Ascending aorta (tissue), 2 donors: ENCODE results near the gene SPECC1L. TPM values are rescaled to one million over a fixed set of nuclear protein-coding genes. Genes with fewer than 3 reads are reported as not detected.

Source experiments
- DNase-seq, 2 donors: peaks; one replicate each; pipeline ENCODE4 v3.0.0-alpha.2; 2019; ENCODE audit warnings: low spot score in 2 of 2
- H3K27ac ChIP-seq, 2 donors: fragments of 200-600 bp; sonication (generic); one replicate each; pipeline ENCODE4 v1.5.1; 2016 to 2017; ENCODE audit warnings: mild to moderate bottlenecking in 1 of 2
- H3K27me3 ChIP-seq: fragments of 200-600 bp; sonication (generic); one replicate; pipeline ENCODE4 v1.5.1; 2017
- H3K36me3 ChIP-seq, 2 donors: fragments of 200-600 bp; sonication (generic); one replicate each; pipeline ENCODE4 v1.5.1; 2016
- H3K4me1 ChIP-seq, 2 donors: fragments of 200-600 bp; sonication (generic); one replicate each; pipeline ENCODE4 v1.5.1; 2016 to 2017; ENCODE audit warnings: mild to moderate bottlenecking in 1 of 2
- H3K4me3 ChIP-seq, 2 donors: fragments of 200-600 bp; sonication (generic); one replicate each; pipeline ENCODE4 v1.5.1; 2016 to 2017; ENCODE audit warnings: mild to moderate bottlenecking in 1 of 2
- H3K9me3 ChIP-seq, 2 donors: fragments of 200-600 bp; sonication (generic); one replicate each; pipeline ENCODE4 v1.5.1; 2016
- CTCF ChIP-seq, 3 experiments: fragments of 200-600 bp in 2 of 3; fragments of 450-650 bp in 1 of 3; sonication (generic) in 2 of 3; IDR thresholded peaks; one replicate each; pipeline ENCODE4 v1.5.1; 2016 to 2019; ENCODE audit warnings: antibody characterized with exemption in 3 of 3, mild to moderate bottlenecking in 1 of 3, moderate library complexity in 1 of 3
- intact Hi-C: fragments of 100-400 bp; cut with DNase I; formaldehyde crosslinking; loops from one replicate; pipeline ENCODE4 v1.15.1; 2023
- total RNA-seq: library from RNA; depleted of rRNA; stranded (reverse); fragments of >200 nt; gene quantifications from one replicate; pipeline ENCODE4 v1.1.0, GENCODE V29; 2016

The SPECC1L gene
- total RNA-seq, 1 donor from 2014 or later, result 66.9 TPM

- no peak overlapping the region for H3K27ac ChIP-seq
- H3K27me3 ChIP-seq, result no peaks in the 10 kb centered on the region
- no peak for TF ChIP-seq CTCF (IDR thresholded peaks at IDR 0.05)
- H3K4me1 ChIP-seq, result no peaks in the 10 kb centered on the region
- no peaks in the 10 kb centered on the region for H3K9me3 ChIP-seq
- no peak overlapping the region for H3K4me3 ChIP-seq
- DNase-seq, result no peak
- intact Hi-C loops, result no loop called here
- peaks cover 36 to 71% of the 10 kb centered on the region in 2 donors for H3K36me3 ChIP-seq
Observed at GRCh38 chr22:24337894-24338645, 67.4 kb downstream of the SPECC1L start.

GRCh38 chr22:24338726-24339451 is 68.3 kb downstream of the SPECC1L start:
- Histone ChIP-seq H3K9me3 (no peaks in the 10 kb centered on the region), H3K36me3 (peaks cover 40 to 78% of the 10 kb centered on the region in 2 donors), H3K4me1 (no peaks in the 10 kb centered on the region), H3K27me3 (no peaks in the 10 kb centered on the region), H3K27ac (no peak overlapping the region), H3K4me3 (no peak overlapping the region)
- TF ChIP-seq CTCF (IDR thresholded peaks at IDR 0.05), result no peak
- DNase-seq, result no peak
- intact Hi-C loops, result no loop called here

- intact Hi-C loops, result no loop called here
- no peak for TF ChIP-seq CTCF (IDR thresholded peaks at IDR 0.05)
- DNase-seq, result no peak
- Histone ChIP-seq H3K27me3 (no peaks in the 10 kb centered on the region), H3K9me3 (no peaks in the 10 kb centered on the region), H3K36me3 (peaks cover 39 to 78% of the 10 kb centered on the region in 2 donors), H3K27ac (no peak overlapping the region), H3K4me3 (no peak overlapping the region), H3K4me1 (no peaks in the 10 kb centered on the region)
Observed at GRCh38 chr22:24339452-24339747, 68.8 kb downstream of the SPECC1L start.

GRCh38 chr22:24341627-24342026 is 71.0 kb downstream of the SPECC1L start:
- TF ChIP-seq CTCF (IDR thresholded peaks at IDR 0.05), result no peak
- no peak overlapping the region for H3K27ac ChIP-seq
- no peaks in the 10 kb centered on the region for H3K27me3 ChIP-seq
- no peaks in the 10 kb centered on the region for H3K9me3 ChIP-seq
- intact Hi-C loops, result no loop called here
- peaks cover 27 to 70% of the 10 kb centered on the region in 2 donors for H3K36me3 ChIP-seq
- H3K4me1 ChIP-seq, result no peaks in the 10 kb centered on the region
- DNase-seq, result no peak
- no peak overlapping the region for H3K4me3 ChIP-seq

GRCh38 chr22:24350627-24351026 is 80.0 kb downstream of the SPECC1L start:
- H3K36me3 ChIP-seq, result peaks cover 71 to 77% of the 10 kb centered on the region in 2 donors

More at GRCh38 chr22:24350627-24351026, 80.0 kb downstream of the SPECC1L start:
- Histone ChIP-seq H3K4me1 (no peaks in the 10 kb centered on the region), H3K4me3 (no peak overlapping the region), H3K9me3 (no peaks in the 10 kb centered on the region), H3K27me3 (no peaks in the 10 kb centered on the region), H3K27ac (no peak overlapping the region)
- intact Hi-C loops, result no loop called here
- TF ChIP-seq CTCF (IDR thresholded peaks at IDR 0.05), result no peak
- DNase-seq, result no peak
